CD4-positive, alpha-beta T cell treated with Interleukin-12 subunit alpha and Interleukin-12 subunit beta, for 1 hour (primary cell): ENCODE data around the gene GALP.
"Not testable (repeated sequence)": the region's sequence is repeated elsewhere in the genome, so short reads cannot be mapped to it uniquely, and the experiment has no call there.

ENCODE experiments used
- DNase-seq: peaks from one replicate; pipeline ENCODE4 v3.0.0-alpha.2; 2020

Gene GALP

DNA sequence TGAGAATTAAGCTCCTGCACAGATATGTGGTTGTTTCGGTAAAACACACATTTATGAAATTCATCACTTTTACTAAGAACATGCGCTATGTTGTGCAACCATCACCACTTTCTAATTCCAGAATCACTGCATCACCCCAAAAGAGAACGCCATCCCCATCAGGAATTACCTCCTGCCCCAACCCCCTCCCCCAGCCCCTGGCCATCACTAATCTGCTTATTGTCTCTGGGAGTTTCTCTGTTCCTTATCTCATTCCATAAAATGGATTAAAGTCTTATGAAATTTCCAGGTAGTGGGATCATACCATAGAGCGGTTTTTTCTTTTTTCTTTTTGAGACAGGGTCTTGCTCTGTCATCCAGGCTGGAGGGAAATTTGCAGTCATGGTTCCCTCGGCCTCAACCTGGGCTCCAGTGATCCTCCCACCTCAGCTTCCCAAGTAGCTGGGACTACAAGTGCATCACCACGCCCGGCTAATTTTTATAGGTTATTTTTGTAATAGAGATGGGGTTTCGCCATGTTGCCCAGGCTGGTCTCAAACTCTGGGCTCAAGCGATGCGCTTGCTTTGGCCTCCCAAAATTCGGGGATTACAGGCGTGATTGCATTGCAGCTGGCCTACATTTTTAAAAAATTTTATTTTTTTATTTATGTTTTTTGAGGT, 18.3 kb downstream of the GALP start:
- no peak for DNase-seq

GRCh38 chr19:56197646-56198045, 21.8 kb downstream of the GALP start, which contains the start of gene ZSCAN5B:
TSS of gene ZSCAN5B (minus strand) at chr19:56197783. CDS start at chr19:56193052, 4,731 bp downstream.
- not testable (repeated sequence) for DNase-seq

GRCh38 chr19:56199687-56200086, 23.9 kb downstream of the GALP start:
- no peak for DNase-seq

GRCh38 chr19:56201973-56202372, 26.2 kb downstream of the GALP start, which contains the start of gene ZSCAN5C:
TSS of gene ZSCAN5C (plus strand) at chr19:56202273. CDS start at chr19:56205914, 3,641 bp downstream.
- DNase-seq, result no peak

GRCh38 chr19:56207581-56207980, 31.8 kb downstream of the GALP start:
- not testable (repeated sequence) for DNase-seq

DNA sequence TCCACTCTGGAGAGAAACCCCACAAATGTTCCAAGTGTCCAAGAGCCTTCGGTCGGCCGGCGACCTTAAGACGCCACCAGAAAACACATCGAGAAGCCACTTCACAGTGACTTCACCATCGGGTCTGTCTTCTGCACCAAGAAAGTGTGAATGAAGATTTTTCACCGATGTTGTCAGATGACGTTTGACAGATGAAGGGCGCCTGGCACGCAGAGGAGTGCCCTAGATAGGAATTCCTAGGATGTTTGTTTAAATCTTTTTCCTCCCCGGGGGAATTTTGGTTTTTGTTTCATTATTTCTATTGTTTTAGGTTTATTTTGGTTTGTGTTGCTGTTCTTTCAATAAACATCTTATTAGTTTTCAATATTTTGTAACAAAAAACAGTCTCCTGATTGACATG, 33.3 kb downstream of the GALP start:
- DNase-seq, result no peak

DNA sequence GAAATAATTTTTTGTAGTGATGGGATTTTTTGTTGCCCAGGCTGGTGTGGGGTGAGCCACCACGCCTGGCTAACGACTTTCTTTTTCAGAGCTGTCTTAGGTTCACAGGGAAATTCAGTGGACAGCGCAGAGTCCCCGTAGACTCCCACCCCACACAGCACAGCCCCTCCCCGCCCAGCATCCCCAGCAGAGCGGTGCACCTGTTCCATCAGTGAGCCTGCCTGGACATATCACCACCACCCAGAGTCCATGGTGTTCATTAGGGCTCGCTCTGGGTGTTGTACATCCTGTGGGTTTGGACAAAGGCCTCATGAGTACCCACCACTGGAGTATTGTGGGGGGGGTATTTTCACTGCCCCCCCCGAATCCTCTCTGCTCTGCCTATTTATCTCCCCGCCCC, 34.2 kb downstream of the GALP start:
- DNase-seq, result not testable (repeated sequence)

DNA sequence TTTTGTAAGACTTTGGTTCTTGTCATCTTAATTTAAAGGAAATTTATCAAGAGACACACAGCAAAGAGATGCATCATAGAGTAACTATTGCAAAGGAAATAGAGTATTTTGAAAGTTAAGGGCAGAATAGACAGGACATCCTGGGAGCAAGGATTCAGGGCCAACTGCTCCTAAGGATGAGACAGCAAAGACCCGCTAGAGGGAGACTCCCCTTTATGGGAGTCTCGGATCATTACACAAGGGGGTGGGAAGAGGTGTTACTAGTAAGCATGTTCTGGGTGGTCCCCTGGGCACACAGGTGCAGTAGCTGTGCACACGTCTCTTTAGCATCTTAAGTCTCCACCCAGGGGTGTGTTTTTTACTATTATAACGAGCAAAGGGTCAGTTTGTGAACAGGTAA, 35.9 kb downstream of the GALP start:
- no peak for DNase-seq

- DNase-seq, result no peak
Observed at GRCh38 chr19:56217039-56217949, 41.5 kb downstream of the GALP start.

DNA sequence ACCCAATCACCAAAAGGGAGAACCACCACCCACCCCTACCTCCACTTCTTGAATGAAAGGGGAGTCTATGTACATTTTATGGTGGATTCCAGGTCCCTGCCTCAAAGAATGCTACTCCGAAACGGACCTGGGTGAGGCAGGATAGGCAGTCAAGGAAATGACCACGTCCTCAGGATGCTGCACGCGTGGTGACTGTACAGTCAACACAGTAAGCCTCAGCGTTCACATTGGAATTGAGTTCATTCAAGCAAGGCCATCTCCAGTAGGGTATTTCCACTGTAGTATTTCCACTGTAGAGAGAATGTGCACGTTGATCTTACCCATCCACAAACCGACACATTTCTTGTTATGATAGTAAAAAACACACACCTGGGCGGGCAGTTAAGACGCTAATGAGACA, 43.2 kb downstream of the GALP start:
- no peak for DNase-seq

DNA sequence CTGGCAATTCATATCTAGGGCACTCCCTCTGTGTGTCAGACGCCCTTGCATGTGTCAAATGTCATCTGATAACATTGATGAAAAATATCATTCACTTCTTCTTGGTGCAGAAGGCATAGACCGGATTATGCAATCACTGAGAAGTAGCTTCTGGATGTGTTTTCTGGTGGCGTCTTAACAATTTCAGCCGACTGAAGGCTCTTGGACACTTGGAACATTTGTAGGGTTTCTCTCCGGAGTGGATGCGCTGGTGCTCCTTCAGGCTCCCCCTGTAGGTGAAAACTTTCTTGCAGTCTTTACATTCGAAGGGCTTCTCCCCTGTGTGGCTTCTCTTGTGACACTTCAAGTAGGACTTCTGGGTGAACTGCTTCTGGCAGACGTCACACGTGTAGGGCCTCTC, 45.6 kb downstream of the GALP start:
- DNase-seq, result not testable (repeated sequence)

- no peak for DNase-seq
Observed at GRCh38 chr19:56221851-56222250, 46.0 kb downstream of the GALP start.

DNA sequence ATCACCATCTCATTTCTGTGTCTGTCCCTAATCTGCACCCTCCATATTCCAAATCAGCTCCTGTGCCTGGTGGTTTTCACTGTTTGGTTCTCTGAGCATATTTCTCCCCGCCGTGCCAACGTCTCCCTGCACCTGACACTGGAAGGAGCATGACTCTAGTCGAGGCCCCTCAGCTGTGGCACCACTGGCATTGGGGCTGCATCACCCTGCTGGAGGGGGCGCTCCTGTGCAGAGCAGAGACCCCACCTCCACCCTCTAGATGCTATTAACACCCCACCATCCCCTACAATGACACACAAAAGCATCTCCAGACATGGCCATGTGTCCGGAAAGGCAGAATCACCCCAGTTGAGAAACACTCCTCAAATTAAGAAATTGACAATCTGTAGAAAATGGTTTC, 47.1 kb downstream of the GALP start:
- no peak for DNase-seq

GRCh38 chr19:56223481-56223880, 47.7 kb downstream of the GALP start:
- no peak for DNase-seq
